Lower leg skin (tissue), 4 donors: Measurements from ENCODE around the gene SCYL1. TPM values are rescaled to one million over a fixed set of nuclear protein-coding genes. Genes with fewer than 3 reads are reported as not detected.

Experiments used
- DNase-seq, 2 donors: peaks; one replicate each; pipeline ENCODE4 v3.0.0-alpha.2; 2019; ENCODE audit warnings: low spot score in 2 of 2
- H3K4me3 ChIP-seq: fragments of 200-600 bp; sonication (generic); 2 replicates; pipeline ENCODE4 v1.5.1; 2017; ENCODE audit warnings: mild to moderate bottlenecking, low read depth; ENCODE audit not compliant: poor library complexity, severe bottlenecking
- POLR2A ChIP-seq, 2 donors: fragments of 450-650 bp; IDR thresholded peaks; one replicate each; pipeline ENCODE4 v1.6.1; 2016 to 2017; ENCODE audit warnings: antibody characterized with exemption in 2 of 2, mild to moderate bottlenecking in 1 of 2, moderate library complexity in 1 of 2
- WGBS, 2 donors: methylation state at CpG; one replicate each; pipeline ENCODE4 v1.1.5; 2018; 5-methylcytosine and 5-hydroxymethylcytosine counted together
- intact Hi-C: fragments of 100-400 bp; cut with DNase I; formaldehyde crosslinking; loops from one replicate; pipeline ENCODE4 v1.15.0; 2023; ENCODE audit warnings: low total_unique reads
- total RNA-seq, 4 donors: library from RNA; depleted of rRNA; stranded (reverse); fragments of >200 nt; gene quantifications; one replicate each; pipeline ENCODE4 v1.1.0, GENCODE V29; 2016
- TF ChIP-seq, protein P1 (sequence below), 3 donors: fragments of 450-650 bp; IDR thresholded peaks; one replicate each; pipeline ENCODE4 v1.5.1; 2016; ENCODE audit warnings: antibody characterized with exemption in 3 of 3, mild to moderate bottlenecking in 3 of 3, moderate library complexity in 2 of 3

SCYL1 gene
- total RNA-seq, 4 donors from 2014 or later: 73.1 to 103 (median 89.5) TPM

DNA sequence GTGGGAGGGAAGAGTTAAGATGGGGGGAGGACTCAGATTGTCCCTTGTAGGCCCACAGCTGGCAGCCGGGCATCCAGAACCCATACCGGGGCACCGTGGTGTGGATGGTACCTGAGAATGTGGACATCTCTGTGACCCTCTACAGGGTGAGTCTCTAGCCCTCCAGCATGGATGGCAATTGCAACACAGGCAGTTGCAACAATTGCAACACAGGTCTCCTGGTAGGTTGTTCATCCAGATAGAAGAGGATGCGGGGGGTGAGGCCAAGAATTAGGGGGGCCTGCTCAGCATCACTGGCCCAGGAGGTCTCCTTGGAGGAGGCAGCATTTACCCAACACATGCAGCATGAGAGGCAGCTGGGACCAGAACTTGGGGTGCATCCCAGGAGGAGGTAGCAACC, 54.4 kb downstream of the SCYL1 start:
- TF ChIP-seq POLR2A (IDR thresholded peaks at IDR 0.05): no peak
- TF ChIP-seq, protein P1, sequence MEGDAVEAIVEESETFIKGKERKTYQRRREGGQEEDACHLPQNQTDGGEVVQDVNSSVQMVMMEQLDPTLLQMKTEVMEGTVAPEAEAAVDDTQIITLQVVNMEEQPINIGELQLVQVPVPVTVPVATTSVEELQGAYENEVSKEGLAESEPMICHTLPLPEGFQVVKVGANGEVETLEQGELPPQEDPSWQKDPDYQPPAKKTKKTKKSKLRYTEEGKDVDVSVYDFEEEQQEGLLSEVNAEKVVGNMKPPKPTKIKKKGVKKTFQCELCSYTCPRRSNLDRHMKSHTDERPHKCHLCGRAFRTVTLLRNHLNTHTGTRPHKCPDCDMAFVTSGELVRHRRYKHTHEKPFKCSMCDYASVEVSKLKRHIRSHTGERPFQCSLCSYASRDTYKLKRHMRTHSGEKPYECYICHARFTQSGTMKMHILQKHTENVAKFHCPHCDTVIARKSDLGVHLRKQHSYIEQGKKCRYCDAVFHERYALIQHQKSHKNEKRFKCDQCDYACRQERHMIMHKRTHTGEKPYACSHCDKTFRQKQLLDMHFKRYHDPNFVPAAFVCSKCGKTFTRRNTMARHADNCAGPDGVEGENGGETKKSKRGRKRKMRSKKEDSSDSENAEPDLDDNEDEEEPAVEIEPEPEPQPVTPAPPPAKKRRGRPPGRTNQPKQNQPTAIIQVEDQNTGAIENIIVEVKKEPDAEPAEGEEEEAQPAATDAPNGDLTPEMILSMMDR (IDR thresholded peaks at IDR 0.05): no peak
- DNase-seq: no peak
- H3K4me3 ChIP-seq: no peak overlapping the region
- intact Hi-C loops: loop anchor here (5.0 kb wide), 1 partner anchor 33 kb away; the partner anchor contains the start of gene MAP3K11
- WGBS, 2 donors: 90 to 94% methylated on average over 4 of the region's 4 CpGs

DNA sequence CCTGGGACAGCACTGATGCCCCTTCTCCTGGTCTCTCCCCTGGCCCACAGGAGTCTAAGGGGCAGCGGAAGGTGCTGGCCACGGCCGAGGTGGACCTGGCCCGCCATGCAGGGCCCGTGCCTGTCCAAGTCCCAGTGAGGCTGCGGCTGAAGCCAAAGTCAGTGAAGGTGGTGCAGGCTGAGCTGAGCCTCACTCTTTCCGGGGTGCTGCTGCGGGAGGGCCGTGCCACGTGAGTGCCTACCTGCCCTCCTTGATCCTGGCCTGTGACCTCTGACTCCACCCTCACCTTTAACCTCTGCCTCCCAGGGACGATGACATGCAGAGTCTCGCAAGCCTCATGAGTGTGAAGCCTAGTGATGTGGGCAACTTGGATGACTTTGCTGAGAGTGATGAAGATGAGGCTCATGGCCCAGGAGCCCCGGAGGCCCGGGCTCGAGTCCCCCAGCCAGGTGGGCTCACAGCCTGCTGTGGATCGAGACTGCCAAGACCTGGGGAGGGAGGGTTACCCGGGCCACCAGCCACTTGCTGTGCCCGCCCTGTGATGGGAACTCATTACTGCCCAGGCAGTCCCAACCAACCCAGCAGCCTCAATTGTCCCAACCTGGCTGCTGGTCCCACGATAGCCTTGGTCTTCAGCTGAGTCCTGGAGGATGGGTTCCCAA, 55.3 kb downstream of the SCYL1 start:
- WGBS, 2 donors: 92 to 93% methylated on average over 17 to 19 of the region's 19 CpGs
- DNase-seq: no peak
- TF ChIP-seq, protein P1 (IDR thresholded peaks at IDR 0.05): no peak
- no peak for TF ChIP-seq POLR2A (IDR thresholded peaks at IDR 0.05)
- intact Hi-C loops: no loop called here
- H3K4me3 ChIP-seq: no peak overlapping the region

DNA sequence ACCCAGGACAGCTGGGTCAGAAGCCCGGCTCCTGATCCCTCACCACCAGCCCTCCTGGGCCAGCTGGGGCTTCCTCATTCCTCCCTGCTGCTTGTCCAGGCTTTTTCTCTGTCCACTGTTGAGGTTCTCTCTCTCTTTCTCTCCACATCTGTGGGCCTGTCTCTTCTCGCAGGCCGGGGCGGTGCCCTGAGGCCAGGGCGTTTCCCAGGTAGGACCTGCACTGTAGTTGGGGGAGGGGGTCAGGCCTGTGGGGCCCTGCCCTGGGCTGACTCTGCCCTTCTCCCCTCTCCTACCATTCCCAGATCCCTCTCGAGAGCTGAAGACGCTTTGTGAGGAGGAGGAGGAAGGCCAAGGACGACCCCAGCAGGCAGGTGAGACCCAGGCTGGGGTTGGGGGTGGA, 55.9 kb downstream of the SCYL1 start:
- intact Hi-C loops: no loop called here
- no peak for DNase-seq
- TF ChIP-seq, protein P1 (IDR thresholded peaks at IDR 0.05): no peak
- TF ChIP-seq POLR2A (IDR thresholded peaks at IDR 0.05): no peak
- WGBS, 2 donors: 79 to 85% methylated on average over 8 of the region's 8 CpGs
- no peak overlapping the region for H3K4me3 ChIP-seq

DNA sequence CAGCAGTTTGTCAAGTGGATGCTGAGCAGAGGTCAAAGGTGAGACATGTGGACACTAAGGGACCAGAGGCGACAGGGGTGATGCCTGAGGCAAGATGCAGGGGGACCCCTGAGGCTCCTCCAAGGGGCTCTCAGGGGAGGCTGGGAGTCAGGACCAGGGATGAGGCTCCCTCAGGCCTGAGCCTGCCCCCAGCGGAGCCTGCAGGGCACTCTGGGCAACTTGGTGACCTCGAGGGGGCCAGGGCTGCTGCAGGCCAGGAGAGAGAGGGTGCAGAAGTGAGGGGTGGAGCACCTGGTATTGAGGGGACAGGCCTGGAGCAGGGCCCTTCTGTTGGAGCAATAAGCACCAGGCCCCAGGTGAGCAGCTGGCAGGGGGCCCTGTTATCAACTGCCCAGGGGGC, 57.0 kb downstream of the SCYL1 start:
- TF ChIP-seq, protein P1 (IDR thresholded peaks at IDR 0.05): no peak
- no peak for TF ChIP-seq POLR2A (IDR thresholded peaks at IDR 0.05)
- intact Hi-C loops: no loop called here
- no peak for DNase-seq
- 89 to 92% methylated on average over 3 of the region's 3 CpGs for WGBS, 2 donors
- H3K4me3 ChIP-seq: no peak overlapping the region

DNA sequence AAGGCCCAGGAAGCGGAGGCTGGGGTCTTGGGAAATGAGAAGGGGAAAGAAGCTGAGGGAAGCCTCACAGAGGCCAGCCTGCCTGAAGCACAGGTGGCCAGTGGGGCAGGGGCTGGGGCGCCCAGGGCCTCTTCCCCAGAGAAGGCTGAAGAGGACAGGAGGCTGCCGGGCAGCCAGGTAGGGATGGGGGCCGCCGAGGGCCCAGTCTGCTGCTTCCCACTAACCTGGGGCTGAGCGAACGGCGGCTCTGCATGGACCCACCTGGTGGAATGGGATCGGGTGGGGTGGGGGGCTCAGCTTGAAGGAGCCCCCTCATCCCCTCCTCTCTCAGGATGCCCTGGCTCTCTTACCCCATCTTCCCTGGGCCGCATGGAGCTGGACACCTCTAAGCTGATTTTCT, 58.7 kb downstream of the SCYL1 start:
- DNase-seq: no peak
- TF ChIP-seq, protein P1 (IDR thresholded peaks at IDR 0.05): no peak
- TF ChIP-seq POLR2A (IDR thresholded peaks at IDR 0.05): no peak
- 81 to 98% methylated on average over 10 of the region's 10 CpGs for WGBS, 2 donors
- no peak overlapping the region for H3K4me3 ChIP-seq
- intact Hi-C loops: no loop called here

DNA sequence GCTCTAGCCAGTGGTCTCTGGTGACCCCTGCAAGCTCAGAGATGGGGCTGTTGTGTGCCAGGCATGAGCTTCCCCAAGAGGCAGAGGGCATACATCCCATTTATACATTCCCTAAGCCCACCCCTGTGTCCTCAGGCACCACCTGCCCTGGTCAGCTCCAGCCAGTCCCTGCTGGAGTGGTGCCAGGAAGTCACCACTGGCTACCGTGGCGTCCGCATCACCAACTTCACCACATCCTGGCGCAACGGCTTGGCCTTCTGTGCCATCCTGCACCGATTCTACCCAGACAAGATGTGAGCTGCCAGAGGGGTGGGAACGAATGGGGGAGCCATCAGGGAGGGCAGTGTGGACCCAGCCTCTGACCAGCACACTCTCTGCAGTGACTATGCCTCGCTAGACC, 59.2 kb downstream of the SCYL1 start:
- no peak for TF ChIP-seq POLR2A (IDR thresholded peaks at IDR 0.05)
- TF ChIP-seq, protein P1 (IDR thresholded peaks at IDR 0.05): no peak
- H3K4me3 ChIP-seq: no peak overlapping the region
- intact Hi-C loops: no loop called here
- no peak for DNase-seq
- 72 to 84% methylated on average over 5 to 8 of the region's 8 CpGs for WGBS, 2 donors
